ENCODE results near the gene ALX4. TPM values are rescaled to one million over a fixed set of nuclear protein-coding genes. Genes with fewer than 3 reads are reported as not detected.

Gene ALX4
- polyA plus RNA-seq (ENCODE audit: insufficient read length in 4 of 4) = under 1 TPM; 0.08 to 0.24 (median 0.20) TPM

GRCh38 chr11:44309478-44310205, at the start of gene ALX4:
ALX4 (minus strand) TSS chr11:44310139; CDS start chr11:44310062, 77 bp downstream.
- no peak for DNase-seq (ENCODE audit: low read depth in 4 of 4, low spot score in 2 of 4)

GRCh38 chr11:44359162-44359561, 49.2 kb upstream of the ALX4 start:
- no peak for DNase-seq (ENCODE audit: low read depth in 4 of 4, low spot score in 2 of 4)

- DNase-seq (ENCODE audit: low read depth in 4 of 4, low spot score in 2 of 4) = no peak
These were observed 48.8 kb upstream of the ALX4 start for GRCh38 chr11:44358713-44359112.

GRCh38 chr11:44357711-44358110, 47.8 kb upstream of the ALX4 start:
- no peak for DNase-seq (ENCODE audit: low read depth in 4 of 4, low spot score in 2 of 4)

GRCh38 chr11:44356351-44356750, 46.4 kb upstream of the ALX4 start:
- DNase-seq (ENCODE audit: low read depth in 4 of 4, low spot score in 2 of 4) = no peak

- DNase-seq (ENCODE audit: low read depth in 4 of 4, low spot score in 2 of 4) = no peak
These were observed 42.1 kb upstream of the ALX4 start for GRCh38 chr11:44351898-44352498.

- DNase-seq (ENCODE audit: low read depth in 4 of 4, low spot score in 2 of 4) = no peak
These were observed 41.2 kb upstream of the ALX4 start for GRCh38 chr11:44351006-44351660.

- no peak for DNase-seq (ENCODE audit: low read depth in 4 of 4, low spot score in 2 of 4)
These were observed 39.4 kb upstream of the ALX4 start for GRCh38 chr11:44349328-44349727.

- no peak for DNase-seq (ENCODE audit: low read depth in 4 of 4, low spot score in 2 of 4)
These were observed 38.8 kb upstream of the ALX4 start for GRCh38 chr11:44348721-44349120.

- no peak for DNase-seq (ENCODE audit: low read depth in 4 of 4, low spot score in 2 of 4)
These were observed 38.2 kb upstream of the ALX4 start for GRCh38 chr11:44348114-44348513.

- no peak for DNase-seq (ENCODE audit: low read depth in 4 of 4, low spot score in 2 of 4)
These were observed 37.6 kb upstream of the ALX4 start for GRCh38 chr11:44347538-44347937.

GRCh38 chr11:44346983-44347382, 37.0 kb upstream of the ALX4 start:
- DNase-seq (ENCODE audit: low read depth in 4 of 4, low spot score in 2 of 4) = no peak

- no peak for DNase-seq (ENCODE audit: low read depth in 4 of 4, low spot score in 2 of 4)
These were observed 35.8 kb upstream of the ALX4 start for GRCh38 chr11:44345781-44346180.

- DNase-seq (ENCODE audit: low read depth in 4 of 4, low spot score in 2 of 4) = no peak
These were observed 35.0 kb upstream of the ALX4 start for GRCh38 chr11:44344921-44345320.

- DNase-seq (ENCODE audit: low read depth in 4 of 4, low spot score in 2 of 4) = no peak
These were observed 34.5 kb upstream of the ALX4 start for GRCh38 chr11:44344423-44344820.

- DNase-seq (ENCODE audit: low read depth in 4 of 4, low spot score in 2 of 4) = no peak
These were observed 34.0 kb upstream of the ALX4 start for GRCh38 chr11:44343778-44344422.

- DNase-seq (ENCODE audit: low read depth in 4 of 4, low spot score in 2 of 4) = no peak
These were observed 32.7 kb upstream of the ALX4 start for GRCh38 chr11:44342616-44343015.

GRCh38 chr11:44340656-44341055, 30.7 kb upstream of the ALX4 start:
- DNase-seq (ENCODE audit: low read depth in 4 of 4, low spot score in 2 of 4) = no peak

GRCh38 chr11:44339530-44339883, 29.6 kb upstream of the ALX4 start:
- DNase-seq (ENCODE audit: low read depth in 4 of 4, low spot score in 2 of 4) = no peak

- DNase-seq (ENCODE audit: low read depth in 4 of 4, low spot score in 2 of 4) = no peak
These were observed 29.0 kb upstream of the ALX4 start for GRCh38 chr11:44338698-44339529.

- DNase-seq (ENCODE audit: low read depth in 4 of 4, low spot score in 2 of 4) = no peak
These were observed 28.1 kb upstream of the ALX4 start for GRCh38 chr11:44338026-44338425.
